GM12878 (cell line): ENCODE results near the gene TKTL1.

ENCODE experiments used
- CBX3 ChIP-seq: fragments of 200-600 bp; sonication (generic); IDR thresholded peaks from 2 replicates; pipeline ENCODE4 v1.6.1; 2016; ENCODE audit warnings: low read depth, borderline replicate concordance
- CBX5 ChIP-seq: sonication (generic); IDR thresholded peaks from 2 replicates; pipeline ENCODE4 v1.6.1; 2016; ENCODE audit warnings: low read depth, moderate library complexity, mild to moderate bottlenecking, inconsistent platforms
- CREB1 ChIP-seq: IDR thresholded peaks from 2 replicates; pipeline ENCODE4 v1.6.1; 2012; ENCODE audit warnings: low read depth, mild to moderate bottlenecking, inconsistent platforms
- CTCF ChIP-seq, 3 experiments: IDR thresholded peaks in 2 of 3; conservative IDR thresholded peaks in 1 of 3; 2 replicates each; pipeline ENCODE4 v1.5.1; 2011; ENCODE audit warnings: low read depth in 3 of 3, low read length in 3 of 3, mild to moderate bottlenecking in 3 of 3, control low read depth in 2 of 3, moderate library complexity in 2 of 3, inconsistent platforms in 1 of 3, mixed read lengths in 1 of 3; ENCODE audit not compliant: control insufficient read depth in 2 of 3, insufficient read depth in 1 of 3; ENCODE audit errors: extremely low read depth in 1 of 3
- EZH2 ChIP-seq: IDR thresholded peaks from 2 replicates; pipeline ENCODE4 v1.6.1; 2012; ENCODE audit warnings: low read depth, mild to moderate bottlenecking, control low read depth, inconsistent platforms, low read length, borderline replicate concordance; ENCODE audit not compliant: control insufficient read depth
- HDAC2 ChIP-seq: fragments of 200-600 bp; sonication (generic); IDR thresholded peaks from 2 replicates; pipeline ENCODE4 v1.6.1; 2017
- MEF2A ChIP-seq: IDR thresholded peaks from 2 replicates; pipeline ENCODE4 v1.6.1; 2011; ENCODE audit warnings: low read depth, mild to moderate bottlenecking, low read length, moderate library complexity; ENCODE audit not compliant: insufficient read depth
- POLR2A ChIP-seq: IDR thresholded peaks from 2 replicates; pipeline ENCODE4 v1.6.1; 2011; ENCODE audit warnings: low read depth, mild to moderate bottlenecking, low read length
- RCOR1 ChIP-seq: conservative IDR thresholded peaks from 2 replicates; pipeline ENCODE4 v1.6.1; 2012; ENCODE audit warnings: low read depth, low read length, improper control_type of control experiment
- SIX5 ChIP-seq: IDR thresholded peaks from 2 replicates; pipeline ENCODE4 v1.6.1; 2011; ENCODE audit warnings: mild to moderate bottlenecking, low read depth, low read length, moderate library complexity; ENCODE audit not compliant: severe bottlenecking
- TARDBP ChIP-seq: IDR thresholded peaks from 2 replicates; pipeline ENCODE4 v1.6.1; 2016; ENCODE audit warnings: borderline replicate concordance
- TCF3 ChIP-seq: IDR thresholded peaks from 2 replicates; pipeline ENCODE4 v1.6.1; 2012; ENCODE audit warnings: low read depth, mild to moderate bottlenecking, low read length, borderline replicate concordance; ENCODE audit not compliant: insufficient read depth
- USF2 ChIP-seq: IDR thresholded peaks from 2 replicates; pipeline ENCODE4 v1.6.1; 2011; ENCODE audit warnings: low read depth, low read length, improper control_type of control experiment, borderline replicate concordance
- ZNF274 ChIP-seq: IDR thresholded peaks from one replicate; pipeline ENCODE4 v1.8.0; 2011; ENCODE audit not compliant: insufficient read length, insufficient read depth

- TF ChIP-seq CTCF (IDR thresholded peaks at IDR 0.05 in 2 of 3, conservative IDR thresholded peaks at IDR 0.05 in 1 of 3; ENCODE audit: control insufficient read depth in 2 of 3, extremely low read depth in 1 of 3, insufficient read depth in 1 of 3, low read depth in 3 of 3, low read length in 3 of 3) (no peak), USF2 (no peak), RCOR1 (no peak), CREB1 (no peak), TCF3 (no peak), EZH2 (no peak), TARDBP (no peak), CBX5 (no peak), ZNF274 (no peak), CBX3 (no peak), SIX5 (no peak), HDAC2 (no peak), POLR2A (no peak), MEF2A (no peak)
Observed at GRCh38 chrX:154303476-154303875, 7.9 kb downstream of the TKTL1 start.
